Measurements from ENCODE around the gene UBE3A. TPM values are rescaled to one million over a fixed set of nuclear protein-coding genes. Genes with fewer than 3 reads are reported as not detected.

The UBE3A gene
- total and polyA plus RNA-seq, 9 of the 15 experiments (the other 6 are each of a cell fraction or from before 2014, with no cell fraction given), result 29.3 to 103 (median 60.2) TPM

- TF ChIP-seq NKRF (IDR thresholded peaks at IDR 0.05; ENCODE audit: borderline replicate concordance) (no peak), TAL1 (IDR thresholded peaks at IDR 0.05) (peak; percentile 58), ATF3 (IDR thresholded peaks at IDR 0.05) (no peak), ATF3 (CRISPR knock-in tag; conservative IDR thresholded peaks at IDR 0.05) (no peak), ETV5 (CRISPR knock-in tag; IDR thresholded peaks at IDR 0.05; ENCODE audit: low read depth) (no peak), SIX5 (IDR thresholded peaks at IDR 0.05; ENCODE audit: borderline replicate concordance in 1 of 2, insufficient read depth in 1 of 2, low read depth in 1 of 2, low read length in 2 of 2) (no peak), SMAD2 (IDR thresholded peaks at IDR 0.05; ENCODE audit: low read depth, low read length) (no peak), NFYB (IDR thresholded peaks at IDR 0.05; ENCODE audit: extremely low read depth, insufficient read length) (no peak), SETDB1 (IDR thresholded peaks at IDR 0.05; ENCODE audit: low read length) (no peak), ADNP (tag; IDR thresholded peaks at IDR 0.05) (no peak), TGIF2 (CRISPR knock-in tag; IDR thresholded peaks at IDR 0.05) (no peak), EP300 (IDR thresholded peaks at IDR 0.05; ENCODE audit: low read length) (no peak), ELK3 (CRISPR knock-in tag; IDR thresholded peaks at IDR 0.05) (no peak), HDAC1 (IDR thresholded peaks at IDR 0.05) (peak in 1 of 2 experiments; percentile 55; a peak in 1 of 4 replicates), HMG20B (CRISPR knock-in tag; IDR thresholded peaks at IDR 0.05) (no peak), COPS2 (conservative IDR thresholded peaks at IDR 0.05) (no peak), HSF4 (CRISPR knock-in tag; IDR thresholded peaks at IDR 0.05; ENCODE audit: borderline replicate concordance) (no peak), SREBF1 (IDR thresholded peaks at IDR 0.05; ENCODE audit: borderline replicate concordance, low read depth, low read length) (no peak), KAT8 (IDR thresholded peaks at IDR 0.05; ENCODE audit: low read depth) (no peak)
Observed at GRCh38 chr15:25323420-25323819, 115.4 kb downstream of the UBE3A start (continued).
